ENCODE results near the gene RAB27B.

GRCh38 chr18:54918060-54918459 is 89.8 kb downstream of the RAB27B start:
- TF ChIP-seq POLR2A (IDR thresholded peaks at IDR 0.05; ENCODE audit: control extremely low read depth in 1 of 2, low read depth in 2 of 2, low read length in 2 of 2) (no peak), CTCF (IDR thresholded peaks at IDR 0.05; ENCODE audit: control extremely low read depth in 1 of 3, insufficient read depth in 1 of 3, low read depth in 1 of 3, low read length in 3 of 3) (no peak), POLR2AphosphoS5 (IDR thresholded peaks at IDR 0.05; ENCODE audit: low read depth, low read length) (no peak), EZH2 (IDR thresholded peaks at IDR 0.05; ENCODE audit: low read depth, low read length, severe bottlenecking) (no peak), TCF12 (IDR thresholded peaks at IDR 0.05; ENCODE audit: low read depth, low read length) (no peak), SP2 (IDR thresholded peaks at IDR 0.05; ENCODE audit: low read length) (no peak), MAX (IDR thresholded peaks at IDR 0.05) (no peak), ZNF274 (IDR thresholded peaks at IDR 0.05; ENCODE audit: borderline replicate concordance, extremely low read depth, low read length) (no peak), NRF1 (IDR thresholded peaks at IDR 0.05; ENCODE audit: low read depth, low read length) (no peak), SAP30 (IDR thresholded peaks at IDR 0.05; ENCODE audit: insufficient read depth, insufficient replicate concordance, low read length) (no peak)
